Hepatocyte (in vitro differentiated cells): Measurements from ENCODE around the gene COX7B2. TPM values are rescaled to one million over a fixed set of nuclear protein-coding genes. Genes with fewer than 3 reads are reported as not detected.

Experiments used
- DNase-seq: peaks from one replicate; pipeline ENCODE4 v3.0.0-alpha.2; 2016; ENCODE audit warnings: low spot score
- H2AFZ ChIP-seq: fragments of 200-600 bp; sonication (generic); 2 replicates; pipeline ENCODE4 v1.6.0; 2016; ENCODE audit warnings: antibody characterized with exemption, mild to moderate bottlenecking
- H3K27ac ChIP-seq: fragments of 200-600 bp; sonication (generic); 2 replicates; pipeline ENCODE4 v1.5.1; 2016; ENCODE audit warnings: mild to moderate bottlenecking
- H3K27me3 ChIP-seq: fragments of 200-600 bp; sonication (generic); 2 replicates; pipeline ENCODE4 v1.6.1; 2016
- H3K36me3 ChIP-seq: fragments of 200-600 bp; sonication (generic); replicated peaks from 2 replicates; pipeline ENCODE4 v1.5.1; 2016; ENCODE audit warnings: low read depth; ENCODE audit not compliant: insufficient read depth
- H3K4me1 ChIP-seq: fragments of 200-600 bp; sonication (generic); 2 replicates; pipeline ENCODE4 v1.5.1; 2016; ENCODE audit warnings: mild to moderate bottlenecking, moderate library complexity; ENCODE audit not compliant: insufficient read depth
- H3K4me2 ChIP-seq: fragments of 200-600 bp; sonication (generic); 2 replicates; pipeline ENCODE4 v1.6.0; 2016
- H3K4me3 ChIP-seq: fragments of 200-600 bp; sonication (generic); 2 replicates; pipeline ENCODE4 v1.5.1; 2016; ENCODE audit warnings: mild to moderate bottlenecking
- H3K79me2 ChIP-seq: fragments of 200-600 bp; sonication (generic); 2 replicates; pipeline ENCODE4 v1.6.0; 2017; ENCODE audit warnings: mild to moderate bottlenecking
- H3K9me2 ChIP-seq: fragments of 200-600 bp; sonication (generic); replicated peaks from 2 replicates; pipeline ENCODE4 v1.6.0; 2017; ENCODE audit warnings: mild to moderate bottlenecking; ENCODE audit not compliant: insufficient read depth
- H3K9me3 ChIP-seq: fragments of 200-600 bp; sonication (generic); 2 replicates; pipeline ENCODE4 v1.5.1; 2016; ENCODE audit warnings: low read depth, mild to moderate bottlenecking
- H4K20me1 ChIP-seq: fragments of 200-600 bp; sonication (generic); 2 replicates; pipeline ENCODE4 v1.6.0; 2016; ENCODE audit warnings: mild to moderate bottlenecking; ENCODE audit not compliant: insufficient read depth, poor library complexity, severe bottlenecking
- CTCF ChIP-seq: fragments of 200-600 bp; sonication (generic); IDR thresholded peaks from 2 replicates; pipeline ENCODE4 v1.5.1; 2016; ENCODE audit warnings: antibody characterized with exemption, mild to moderate bottlenecking; ENCODE audit not compliant: poor library complexity
- EZH2 ChIP-seq: fragments of 200-600 bp; sonication (generic); IDR thresholded peaks from 2 replicates; pipeline ENCODE4 v1.6.1; 2016; ENCODE audit warnings: antibody characterized with exemption, mild to moderate bottlenecking, borderline replicate concordance
- EZH2phosphoT487 ChIP-seq: fragments of 200-600 bp; sonication (generic); IDR thresholded peaks from one replicate; pipeline ENCODE4 v1.6.1; 2018; ENCODE audit warnings: antibody characterized with exemption, mild to moderate bottlenecking, low read depth, moderate library complexity; ENCODE audit not compliant: unreplicated experiment, severe bottlenecking
- WGBS: methylation state at CpG from one replicate; pipeline ENCODE4 v1.1.6; 2016; ENCODE audit warnings: low lambda C conversion rate; ENCODE audit errors: missing lambda C conversion rate; 5-methylcytosine and 5-hydroxymethylcytosine counted together
- polyA plus RNA-seq: library from polyadenylated mRNA; unstranded; fragments of >200 nt; fragmentation: Nextera tagmentation; extraction: Ambion mirVana; gene quantifications from 2 replicates; pipeline ENCODE4 v1.2.1, GENCODE V29; 2016
- total RNA-seq: library from RNA; depleted of rRNA; stranded (reverse); fragments of >200 nt; gene quantifications from 2 replicates; pipeline ENCODE4 v1.2.3, GENCODE V29; 2014

The COX7B2 gene
- total and polyA plus RNA-seq, 2 experiments from 2014 or later: not detected

DNA sequence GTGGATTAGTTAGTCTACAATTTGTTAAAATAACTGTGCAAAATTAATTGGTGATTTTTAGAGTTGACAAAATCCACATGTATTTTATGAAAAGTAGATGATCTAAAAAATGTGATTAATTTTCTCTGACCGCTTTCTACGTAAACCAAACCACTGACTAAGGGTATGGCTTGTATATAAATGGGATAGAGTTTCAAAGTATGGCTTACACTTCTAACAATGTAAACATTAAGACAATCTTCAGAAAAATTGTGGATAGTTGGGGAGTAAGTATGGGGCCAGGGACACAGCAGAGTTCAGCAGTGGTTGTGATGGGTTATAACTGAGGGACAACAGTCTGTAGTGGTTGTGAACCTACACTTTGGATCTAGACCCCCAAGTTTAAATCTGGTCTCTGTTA is 44.5 kb upstream of the COX7B2 start:
- Histone ChIP-seq H3K4me2 (no peak overlapping the region), H3K4me3 (no peak overlapping the region), H2AFZ (no peak overlapping the region), H3K9me2 (no peaks in the 10 kb centered on the region), H3K4me1 (no peaks in the 10 kb centered on the region), H4K20me1 (no peaks in the 10 kb centered on the region), H3K27me3 (no peaks in the 10 kb centered on the region), H3K79me2 (no peaks in the 10 kb centered on the region), H3K27ac (no peak overlapping the region), H3K9me3 (no peaks in the 10 kb centered on the region), H3K36me3 (no peaks in the 10 kb centered on the region)
- no peak for TF ChIP-seq EZH2
- TF ChIP-seq CTCF: no peak
- TF ChIP-seq EZH2phosphoT487: no peak
- no peak for DNase-seq
- 82% methylated on average over 2 of the region's 2 CpGs for WGBS

DNA sequence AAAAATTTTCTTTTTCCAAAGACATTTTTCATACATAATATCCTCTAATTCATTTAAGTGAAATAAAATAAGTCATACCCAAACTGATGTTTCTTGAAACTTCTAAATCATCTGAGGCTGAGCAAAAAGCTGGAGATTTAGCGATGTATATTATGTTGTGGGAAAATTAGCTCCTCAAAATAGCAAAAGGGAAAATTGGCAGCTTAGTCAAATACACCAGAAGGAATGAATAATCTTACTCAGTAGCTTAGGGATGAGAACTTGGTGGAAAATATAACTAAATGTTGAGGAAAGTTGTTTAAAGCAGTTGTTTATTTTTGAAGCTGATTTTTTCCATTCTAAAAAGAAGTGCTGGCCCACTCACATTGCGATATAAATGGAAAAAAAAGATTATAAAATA is 43.4 kb upstream of the COX7B2 start:
- Histone ChIP-seq H3K4me3 (no peak overlapping the region), H3K27ac (no peak overlapping the region), H3K9me3 (no peaks in the 10 kb centered on the region), H2AFZ (no peak overlapping the region), H3K9me2 (no peaks in the 10 kb centered on the region), H3K4me1 (no peaks in the 10 kb centered on the region), H3K27me3 (no peaks in the 10 kb centered on the region), H3K4me2 (no peak overlapping the region), H3K36me3 (no peaks in the 10 kb centered on the region), H4K20me1 (no peaks in the 10 kb centered on the region), H3K79me2 (no peaks in the 10 kb centered on the region)
- TF ChIP-seq CTCF (no peak), EZH2 (no peak), EZH2phosphoT487 (no peak)
- DNase-seq: no peak
- 87% methylated on average over 2 of the region's 2 CpGs for WGBS

DNA sequence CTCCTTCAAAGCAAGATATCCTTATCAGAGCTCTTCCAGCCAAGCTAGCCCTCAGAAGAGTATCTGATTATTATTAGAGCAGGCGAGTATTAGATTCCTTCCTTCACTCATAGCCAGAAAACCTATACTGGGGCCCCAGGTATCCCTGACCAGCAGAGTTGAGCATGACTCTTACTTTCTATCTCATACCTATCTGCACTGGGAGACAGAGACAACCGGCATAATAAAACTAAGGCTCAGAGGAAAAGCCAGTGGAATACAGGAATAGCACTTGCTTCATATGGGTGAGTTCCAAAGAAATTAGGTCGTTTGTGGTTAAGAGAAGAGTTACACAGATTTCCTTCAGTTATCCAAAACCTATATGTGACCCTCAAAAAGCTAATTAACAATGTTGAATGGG is 41.8 kb upstream of the COX7B2 start:
- TF ChIP-seq CTCF: no peak
- no peak for TF ChIP-seq EZH2
- TF ChIP-seq EZH2phosphoT487: no peak
- H3K27ac ChIP-seq: no peak overlapping the region
- DNase-seq: no peak
- no peak overlapping the region for H3K4me3 ChIP-seq
- H3K4me2 ChIP-seq: no peak overlapping the region
- WGBS: 71% methylated on average over 3 of the region's 3 CpGs
- H3K9me2 ChIP-seq: no peaks in the 10 kb centered on the region
- no peaks in the 10 kb centered on the region for H3K79me2 ChIP-seq
- no peaks in the 10 kb centered on the region for H4K20me1 ChIP-seq
- H3K4me1 ChIP-seq: no peaks in the 10 kb centered on the region
- no peaks in the 10 kb centered on the region for H3K9me3 ChIP-seq
- H3K36me3 ChIP-seq: no peaks in the 10 kb centered on the region
- H2AFZ ChIP-seq: no peak overlapping the region
- no peaks in the 10 kb centered on the region for H3K27me3 ChIP-seq

GRCh38 chr4:46949822-46950221 is 40.8 kb upstream of the COX7B2 start:
- Histone ChIP-seq H3K9me2 (no peaks in the 10 kb centered on the region), H3K4me3 (no peak overlapping the region)
- WGBS: 74% methylated on average over 1 of the region's 1 CpG

More at GRCh38 chr4:46949822-46950221, 40.8 kb upstream of the COX7B2 start:
- DNase-seq: no peak
- Histone ChIP-seq H2AFZ (no peak overlapping the region), H3K4me2 (no peak overlapping the region), H3K27ac (no peak overlapping the region), H3K27me3 (no peaks in the 10 kb centered on the region), H3K4me1 (no peaks in the 10 kb centered on the region), H3K9me3 (no peaks in the 10 kb centered on the region), H3K79me2 (no peaks in the 10 kb centered on the region), H4K20me1 (no peaks in the 10 kb centered on the region), H3K36me3 (no peaks in the 10 kb centered on the region)
- no peak for TF ChIP-seq EZH2
